ENCODE results near the gene SVBP.

The SVBP gene

GRCh38 chr1:42851420-42851819 is 34.2 kb upstream of the SVBP start:
- FAIRE-seq = no peak
- TF ChIP-seq SPI1 (IDR thresholded peaks at IDR 0.05; ENCODE audit: low read depth, low read length) (no peak), POLR2AphosphoS5 (IDR thresholded peaks at IDR 0.05; ENCODE audit: low read depth, low read length) (no peak), POU2F2 (IDR thresholded peaks at IDR 0.05; ENCODE audit: low read depth, low read length) (no peak), POLR2A (IDR thresholded peaks at IDR 0.05; ENCODE audit: low read depth, low read length) (no peak), PAX5 (IDR thresholded peaks at IDR 0.05; ENCODE audit: insufficient read depth, low read length, severe bottlenecking) (no peak), TAF1 (IDR thresholded peaks at IDR 0.05; ENCODE audit: low read depth, low read length) (no peak)

GRCh38 chr1:42849944-42850343 is 32.7 kb upstream of the SVBP start:
- DNase-seq (ENCODE audit: insufficient read length, low spot score) (no peak), FAIRE-seq (peak; percentile 86)
- TF ChIP-seq POLR2AphosphoS5 (IDR thresholded peaks at IDR 0.05; ENCODE audit: low read depth, low read length) (no peak), TAF1 (IDR thresholded peaks at IDR 0.05; ENCODE audit: low read depth, low read length) (no peak), POLR2A (IDR thresholded peaks at IDR 0.05; ENCODE audit: low read depth, low read length) (no peak), SPI1 (IDR thresholded peaks at IDR 0.05; ENCODE audit: low read depth, low read length) (no peak), PAX5 (IDR thresholded peaks at IDR 0.05; ENCODE audit: insufficient read depth, low read length, severe bottlenecking) (no peak), POU2F2 (IDR thresholded peaks at IDR 0.05; ENCODE audit: low read depth, low read length) (no peak)

More at GRCh38 chr1:42851420-42851819, 34.2 kb upstream of the SVBP start:
- DNase-seq (ENCODE audit: insufficient read length, low spot score) = no peak

- FAIRE-seq = no peak
- DNase-seq (ENCODE audit: insufficient read length, low spot score) = no peak
- TF ChIP-seq TAF1 (IDR thresholded peaks at IDR 0.05; ENCODE audit: low read depth, low read length) (no peak), POU2F2 (IDR thresholded peaks at IDR 0.05; ENCODE audit: low read depth, low read length) (no peak), PAX5 (IDR thresholded peaks at IDR 0.05; ENCODE audit: insufficient read depth, low read length, severe bottlenecking) (no peak), POLR2A (IDR thresholded peaks at IDR 0.05; ENCODE audit: low read depth, low read length) (no peak), POLR2AphosphoS5 (IDR thresholded peaks at IDR 0.05; ENCODE audit: low read depth, low read length) (no peak), SPI1 (IDR thresholded peaks at IDR 0.05; ENCODE audit: low read depth, low read length) (no peak)
Measured at GRCh38 chr1:42848823-42849537, 31.8 kb upstream of the SVBP start.

- FAIRE-seq = peak; percentile 9
- DNase-seq (ENCODE audit: insufficient read length, low spot score) = no peak
Measured at GRCh38 chr1:42847721-42848460, 30.7 kb upstream of the SVBP start.

GRCh38 chr1:42847111-42847595 is 30.0 kb upstream of the SVBP start:
- TF ChIP-seq PAX5 (IDR thresholded peaks at IDR 0.05; ENCODE audit: insufficient read depth, low read length, severe bottlenecking) = no peak
- no peak for TF ChIP-seq POLR2A (IDR thresholded peaks at IDR 0.05; ENCODE audit: low read depth, low read length)
- TF ChIP-seq SPI1 (IDR thresholded peaks at IDR 0.05; ENCODE audit: low read depth, low read length) = no peak
- TF ChIP-seq TAF1 (IDR thresholded peaks at IDR 0.05; ENCODE audit: low read depth, low read length) = no peak
- no peak for TF ChIP-seq POU2F2 (IDR thresholded peaks at IDR 0.05; ENCODE audit: low read depth, low read length)
- TF ChIP-seq POLR2AphosphoS5 (IDR thresholded peaks at IDR 0.05; ENCODE audit: low read depth, low read length) = no peak
- FAIRE-seq = peak; percentile 50
- DNase-seq (ENCODE audit: insufficient read length, low spot score) = no peak

More at GRCh38 chr1:42847721-42848460, 30.7 kb upstream of the SVBP start:
- no peak for TF ChIP-seq TAF1 (IDR thresholded peaks at IDR 0.05; ENCODE audit: low read depth, low read length)
- no peak for TF ChIP-seq PAX5 (IDR thresholded peaks at IDR 0.05; ENCODE audit: insufficient read depth, low read length, severe bottlenecking)
- TF ChIP-seq POLR2A (IDR thresholded peaks at IDR 0.05; ENCODE audit: low read depth, low read length) = no peak
- no peak for TF ChIP-seq SPI1 (IDR thresholded peaks at IDR 0.05; ENCODE audit: low read depth, low read length)
- no peak for TF ChIP-seq POU2F2 (IDR thresholded peaks at IDR 0.05; ENCODE audit: low read depth, low read length)
- TF ChIP-seq POLR2AphosphoS5 (IDR thresholded peaks at IDR 0.05; ENCODE audit: low read depth, low read length) = no peak

GRCh38 chr1:42846257-42847110 is 29.3 kb upstream of the SVBP start, which contains the start of gene ZNF691:
Gene ZNF691, plus strand, starts transcription at chr1:42846613. Its CDS starts 3,046 bp downstream, at chr1:42849659.
- DNase-seq (ENCODE audit: insufficient read length, low spot score) (peak; percentile 86), FAIRE-seq (peak; percentile 95)
- TF ChIP-seq TAF1 (IDR thresholded peaks at IDR 0.05; ENCODE audit: low read depth, low read length) (no peak), POLR2AphosphoS5 (IDR thresholded peaks at IDR 0.05; ENCODE audit: low read depth, low read length) (peak; percentile 75), SPI1 (IDR thresholded peaks at IDR 0.05; ENCODE audit: low read depth, low read length) (peak; percentile 26; the same call in 1 of the 2 replicates), PAX5 (IDR thresholded peaks at IDR 0.05; ENCODE audit: insufficient read depth, low read length, severe bottlenecking) (no peak), POU2F2 (IDR thresholded peaks at IDR 0.05; ENCODE audit: low read depth, low read length) (no peak), POLR2A (IDR thresholded peaks at IDR 0.05; ENCODE audit: low read depth, low read length) (peak; percentile 65)

- no peak for FAIRE-seq
- DNase-seq (ENCODE audit: insufficient read length, low spot score) = no peak
- TF ChIP-seq TAF1 (IDR thresholded peaks at IDR 0.05; ENCODE audit: low read depth, low read length) = no peak
- TF ChIP-seq POU2F2 (IDR thresholded peaks at IDR 0.05; ENCODE audit: low read depth, low read length) = no peak
- TF ChIP-seq PAX5 (IDR thresholded peaks at IDR 0.05; ENCODE audit: insufficient read depth, low read length, severe bottlenecking) = no peak
- no peak for TF ChIP-seq POLR2AphosphoS5 (IDR thresholded peaks at IDR 0.05; ENCODE audit: low read depth, low read length)
- no peak for TF ChIP-seq SPI1 (IDR thresholded peaks at IDR 0.05; ENCODE audit: low read depth, low read length)
- TF ChIP-seq POLR2A (IDR thresholded peaks at IDR 0.05; ENCODE audit: low read depth, low read length) = no peak
Measured at GRCh38 chr1:42845866-42846256, 28.7 kb upstream of the SVBP start.

GRCh38 chr1:42845193-42845592 is 28.0 kb upstream of the SVBP start:
- FAIRE-seq = no peak
- no peak for TF ChIP-seq SPI1 (IDR thresholded peaks at IDR 0.05; ENCODE audit: low read depth, low read length)
- TF ChIP-seq TAF1 (IDR thresholded peaks at IDR 0.05; ENCODE audit: low read depth, low read length) = no peak
- TF ChIP-seq POU2F2 (IDR thresholded peaks at IDR 0.05; ENCODE audit: low read depth, low read length) = no peak
- no peak for TF ChIP-seq POLR2A (IDR thresholded peaks at IDR 0.05; ENCODE audit: low read depth, low read length)
- TF ChIP-seq PAX5 (IDR thresholded peaks at IDR 0.05; ENCODE audit: insufficient read depth, low read length, severe bottlenecking) = no peak
- TF ChIP-seq POLR2AphosphoS5 (IDR thresholded peaks at IDR 0.05; ENCODE audit: low read depth, low read length) = no peak
- DNase-seq (ENCODE audit: insufficient read length, low spot score) = no peak

Data from GM12891 (cell line).